SK-N-SH treated with all-trans-retinoic acid at 6 μM for 48 hours (cell line): ENCODE measurements around the gene BST1.

Experiments used
- ARNTL ChIP-seq: fragments of 450-650 bp; formaldehyde crosslinking; IDR thresholded peaks from 2 replicates; pipeline ENCODE4 v1.5.0; 2020; ENCODE audit warnings: low read depth, mild to moderate bottlenecking, moderate library complexity, borderline replicate concordance
- CREB5 ChIP-seq: fragments of 250-450 bp; sonication (Bioruptor Pico); IDR thresholded peaks from 2 replicates; pipeline ENCODE4 v1.5.1; 2020; ENCODE audit warnings: low read depth, mild to moderate bottlenecking, moderate library complexity
- ESRRG ChIP-seq: fragments of 250-450 bp; sonication (Bioruptor Pico); IDR thresholded peaks from 2 replicates; pipeline ENCODE4 v1.6.1; 2021; ENCODE audit warnings: mild to moderate bottlenecking
- POU6F1 ChIP-seq: fragments of 250-450 bp; sonication (Bioruptor Pico); IDR thresholded peaks from 2 replicates; pipeline ENCODE4 v1.8.0; 2021; ENCODE audit warnings: low read depth, mild to moderate bottlenecking, moderate library complexity, borderline replicate concordance
- RARB ChIP-seq: fragments of 250-450 bp; sonication (Bioruptor Pico); IDR thresholded peaks from 2 replicates; pipeline ENCODE4 v1.8.0; 2021; ENCODE audit warnings: mild to moderate bottlenecking, moderate library complexity
- TCF4 ChIP-seq: fragments of 250-450 bp; sonication (Bioruptor Pico); IDR thresholded peaks from 2 replicates; pipeline ENCODE4 v1.8.0; 2021; ENCODE audit warnings: mild to moderate bottlenecking, moderate library complexity, borderline replicate concordance
- ZFP3 ChIP-seq: fragments of 250-450 bp; sonication (Bioruptor Pico); IDR thresholded peaks from 2 replicates; pipeline ENCODE4 v1.5.0; 2020; ENCODE audit warnings: mild to moderate bottlenecking, moderate library complexity
- ZNF8 ChIP-seq: fragments of 450-650 bp; formaldehyde crosslinking; IDR thresholded peaks from 2 replicates; pipeline ENCODE4 v1.5.0; 2020; ENCODE audit warnings: mild to moderate bottlenecking, moderate library complexity

GRCh38 chr4:15707363-15707715 is 4.5 kb downstream of the BST1 start:
- TF ChIP-seq ZFP3 (CRISPR knock-in tag) (no peak), ARNTL (no peak), ESRRG (CRISPR knock-in tag) (no peak), RARB (no peak), CREB5 (no peak), TCF4 (no peak), ZNF8 (CRISPR knock-in tag) (no peak), POU6F1 (CRISPR knock-in tag) (no peak)
